HepG2 (cell line): ENCODE measurements around the gene RASA2. TPM values are rescaled to one million over a fixed set of nuclear protein-coding genes. Genes with fewer than 3 reads are reported as not detected.

ENCODE experiments used
- DRAP1 ChIP-seq: IDR thresholded peaks from 2 replicates; pipeline ENCODE4 v1.6.1; 2016; ENCODE audit warnings: missing genetic modification reagents, missing compliant biosample characterization
- FOXO4 ChIP-seq: sonication (generic); formaldehyde crosslinking; conservative IDR thresholded peaks from 2 replicates; pipeline ENCODE4 v1.8.1; 2023; ENCODE audit warnings: missing genetic modification reagents
- SP1 ChIP-seq, 2 experiments: fragments of 450-650 bp in 1 of 2; sonication (generic) in 1 of 2; formaldehyde crosslinking in 1 of 2; IDR thresholded peaks; 2 replicates each; pipeline versions ENCODE4 v1.4.0 to v1.6.1; 2016 to 2020; ENCODE audit warnings: missing genetic modification reagents in 1 of 2
- ZBTB2 ChIP-seq: sonication (generic); formaldehyde crosslinking; IDR thresholded peaks from 2 replicates; pipeline ENCODE4 v1.8.0; 2022; ENCODE audit warnings: low read depth, missing genetic modification reagents
- ZBTB43 ChIP-seq: sonication (generic); formaldehyde crosslinking; conservative IDR thresholded peaks from 2 replicates; pipeline ENCODE4 v1.4.0; 2020; ENCODE audit warnings: missing genetic modification reagents
- ZNF124 ChIP-seq: sonication (generic); formaldehyde crosslinking; IDR thresholded peaks from 2 replicates; pipeline ENCODE4 v1.4.0; 2020; ENCODE audit warnings: missing genetic modification reagents
- ZNF335 ChIP-seq: sonication (generic); formaldehyde crosslinking; IDR thresholded peaks from 2 replicates; pipeline ENCODE4 v1.4.0; 2020; ENCODE audit warnings: missing genetic modification reagents
- ZNF547 ChIP-seq: sonication (generic); formaldehyde crosslinking; IDR thresholded peaks from 2 replicates; pipeline ENCODE4 v1.5.1; 2020; ENCODE audit warnings: mild to moderate bottlenecking, missing genetic modification reagents
- ZNF782 ChIP-seq: sonication (generic); formaldehyde crosslinking; IDR thresholded peaks from 2 replicates; pipeline ENCODE4 v1.4.0; 2020; ENCODE audit warnings: missing genetic modification reagents, mild to moderate bottlenecking, borderline replicate concordance
- polyA plus RNA-seq, 8 experiments: library from polyadenylated mRNA; depleted of rRNA in 3 of 8; stranded (reverse) in 7 of 8; unstranded in 1 of 8; fragments of >200 nt; fragmentation: Illumina TruSeq in 4 of 8; extraction: Trizol in 4 of 8; gene quantifications; 2 replicates each; pipeline versions ENCODE4 v1.2.1 to v1.2.3, GENCODE V29; 2011 to 2016; ENCODE audit warnings: low read depth in 4 of 8, missing spikeins in 1 of 8, mixed read lengths in 1 of 8; ENCODE audit not compliant: insufficient read depth in 1 of 8
- total RNA-seq, 5 experiments: library from RNA; depleted of rRNA; stranded (reverse); fragments of >200 nt; fragmentation: Illumina TruSeq; extraction: Trizol; gene quantifications; 2 replicates each; pipeline ENCODE4 v1.2.3, GENCODE V29; 2016; ENCODE audit warnings: low read depth in 1 of 5

The RASA2 gene
- total and polyA plus RNA-seq, 2 of the 13 experiments (the other 11 are each of a cell fraction or from before 2014, with no cell fraction given) = 5.4 to 8.5 TPM

- TF ChIP-seq ZBTB2 (CRISPR knock-in tag) (no peak), FOXO4 (CRISPR knock-in tag) (no peak), ZNF547 (CRISPR knock-in tag) (no peak), SP1 (IDR thresholded peaks at IDR 0.05) (no peak), SP1 (CRISPR knock-in tag; IDR thresholded peaks at IDR 0.05) (no peak), ZNF124 (CRISPR knock-in tag) (no peak), ZNF335 (CRISPR knock-in tag) (no peak), DRAP1 (CRISPR knock-in tag) (no peak), ZBTB43 (no peak), ZNF782 (CRISPR knock-in tag) (no peak)
Measured at GRCh38 chr3:141646760-141647561, 160.1 kb downstream of the RASA2 start (continued).
